DMS53 treated with DMSO at 0.1 percent for 48 hours (cell line): ENCODE results near the gene POLR1H.
"Not testable (repeated sequence)": the region's sequence is repeated elsewhere in the genome, so short reads cannot be mapped to it uniquely, and the experiment has no call there.

Experiments
- DNase-seq: peaks from one replicate; lab custom pipeline; 2025; ENCODE audit not compliant: unreplicated experiment; lab: John Stamatoyannopoulos, UW

POLR1H gene, protein sequence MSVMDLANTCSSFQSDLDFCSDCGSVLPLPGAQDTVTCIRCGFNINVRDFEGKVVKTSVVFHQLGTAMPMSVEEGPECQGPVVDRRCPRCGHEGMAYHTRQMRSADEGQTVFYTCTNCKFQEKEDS

DNA sequence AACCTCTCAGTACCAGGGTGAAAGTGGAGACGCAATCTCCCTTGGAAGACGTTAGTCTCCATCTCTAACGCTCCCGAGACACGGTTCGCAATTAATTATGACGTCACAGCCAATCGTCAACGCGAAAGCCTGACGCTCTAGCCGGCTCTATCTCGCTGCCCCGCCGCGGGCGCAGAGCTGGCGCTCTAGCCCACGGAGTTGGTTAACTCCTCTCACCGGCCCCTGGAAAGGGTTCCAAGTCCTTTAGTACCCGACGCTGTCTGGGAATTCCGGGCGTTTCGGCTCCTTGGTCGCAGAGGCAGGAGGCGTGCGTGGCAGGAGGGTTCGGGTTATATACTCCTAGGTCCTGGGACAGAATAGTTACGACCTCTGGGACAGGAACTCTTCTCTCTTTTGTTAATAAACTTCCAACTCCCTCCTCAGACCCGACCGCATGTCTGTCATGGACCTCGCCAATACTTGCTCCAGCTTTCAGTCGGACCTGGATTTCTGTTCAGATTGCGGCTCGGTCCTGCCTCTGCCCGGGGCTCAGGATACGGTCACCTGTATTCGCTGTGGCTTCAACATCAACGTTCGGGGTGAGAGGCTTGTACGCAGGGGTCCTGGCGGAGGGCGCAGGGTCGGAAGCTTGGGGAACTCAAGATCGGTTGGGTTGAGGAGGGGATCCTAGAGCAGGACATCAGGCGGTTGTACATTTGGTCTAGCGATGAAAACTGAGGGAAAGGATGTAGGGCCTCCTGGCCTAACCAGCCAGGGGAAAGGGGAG lies at the start of gene POLR1H:
POLR1H (plus strand) TSS at position 174 of the 766 bp plus-strand sequence; CDS start at position 434, 260 bp downstream.
- DNase-seq: peak; percentile 91

DNA sequence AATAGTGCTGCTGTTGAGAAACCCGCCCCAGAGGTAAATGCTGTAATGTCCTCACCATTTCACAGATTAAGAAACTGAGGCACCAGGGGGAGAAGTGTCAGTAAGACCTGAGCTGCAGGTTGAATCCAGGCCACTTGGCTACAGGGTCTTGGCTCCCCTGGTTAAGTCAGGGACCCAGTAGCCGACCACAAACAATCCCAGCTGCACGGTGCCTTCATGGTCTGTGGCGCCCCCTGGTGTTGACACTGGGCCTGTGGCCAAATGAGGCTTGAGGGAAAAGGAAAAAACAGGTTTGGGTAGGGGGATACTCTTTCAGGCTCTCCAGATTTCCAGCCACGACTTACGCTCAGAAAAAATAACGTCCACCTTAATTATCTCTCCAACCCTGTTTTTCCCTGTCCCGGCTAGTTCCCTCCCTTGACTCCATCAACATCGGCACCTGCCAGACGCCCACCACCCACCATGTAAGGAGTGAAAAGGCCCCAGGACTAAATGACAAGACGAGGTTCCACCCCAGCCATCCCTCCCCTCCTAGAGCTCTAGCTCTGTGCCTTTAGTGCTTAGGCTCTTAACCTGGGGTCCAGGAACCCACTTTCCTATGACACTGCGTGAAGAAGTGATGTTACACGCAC lies 47.7 kb upstream of the POLR1H start:
- DNase-seq: peak; percentile 12

GRCh38 chr6:30019819-30020218 lies 41.2 kb upstream of the POLR1H start:
- DNase-seq: no peak

- DNase-seq: no peak
These were observed 40.4 kb upstream of the POLR1H start for GRCh38 chr6:30020626-30021025.

DNA sequence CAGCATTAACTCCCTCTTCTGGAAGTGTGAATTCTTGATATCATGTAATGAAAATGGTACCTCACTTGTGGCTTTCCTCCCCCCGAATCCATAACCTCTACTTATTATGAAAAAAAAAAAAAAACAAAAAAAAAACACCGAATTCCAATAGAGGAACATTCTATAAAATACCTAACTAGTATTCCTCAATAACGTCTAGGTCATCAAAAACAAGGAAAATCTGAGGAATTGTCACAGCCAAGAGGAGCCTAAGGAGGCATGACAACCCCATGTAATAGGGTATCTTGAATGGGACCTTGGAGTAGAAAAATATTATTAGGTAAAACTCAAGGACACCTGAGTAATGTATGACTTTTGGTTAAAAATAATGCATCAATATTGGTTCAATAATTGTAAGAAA lies 38.9 kb upstream of the POLR1H start:
- DNase-seq: no peak

DNA sequence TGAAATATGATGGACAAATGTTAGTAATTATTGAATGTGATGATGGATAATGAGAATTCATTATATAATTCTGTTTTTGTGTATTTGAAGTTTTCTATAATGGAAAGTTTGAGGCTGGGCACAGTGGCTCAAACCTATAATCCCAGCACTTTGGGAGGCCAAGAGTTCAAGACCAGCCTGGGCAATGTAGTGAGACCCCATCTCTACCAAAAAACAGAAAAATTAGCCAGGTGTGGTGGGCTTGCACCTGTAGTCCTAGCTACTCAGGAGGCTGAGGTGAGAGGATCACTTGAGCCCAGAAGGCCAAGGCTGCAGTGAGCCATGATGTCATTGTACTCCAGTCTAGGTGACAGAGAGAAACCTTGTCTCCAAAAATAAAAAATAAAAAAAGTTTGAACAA lies 38.4 kb upstream of the POLR1H start:
- DNase-seq: not testable (repeated sequence)

DNA sequence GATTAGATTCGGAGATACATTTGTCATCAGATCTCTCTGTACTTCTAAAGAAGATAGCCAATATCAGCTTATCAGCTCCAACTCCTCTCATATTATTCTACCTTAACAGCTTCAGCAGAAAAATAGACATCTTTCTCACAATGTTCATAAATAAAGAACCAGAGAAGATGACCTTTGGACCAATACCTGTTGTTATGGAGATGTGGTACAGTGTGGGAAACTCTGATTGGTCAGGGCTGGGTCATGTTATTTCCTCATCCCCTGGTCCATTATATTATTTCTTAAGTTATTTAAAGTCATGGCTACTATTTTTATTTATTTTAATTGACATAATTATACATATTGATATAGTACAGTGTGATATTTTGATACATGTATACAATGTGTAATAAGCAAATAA lies 35.9 kb upstream of the POLR1H start:
- DNase-seq: peak; percentile 11

DNA sequence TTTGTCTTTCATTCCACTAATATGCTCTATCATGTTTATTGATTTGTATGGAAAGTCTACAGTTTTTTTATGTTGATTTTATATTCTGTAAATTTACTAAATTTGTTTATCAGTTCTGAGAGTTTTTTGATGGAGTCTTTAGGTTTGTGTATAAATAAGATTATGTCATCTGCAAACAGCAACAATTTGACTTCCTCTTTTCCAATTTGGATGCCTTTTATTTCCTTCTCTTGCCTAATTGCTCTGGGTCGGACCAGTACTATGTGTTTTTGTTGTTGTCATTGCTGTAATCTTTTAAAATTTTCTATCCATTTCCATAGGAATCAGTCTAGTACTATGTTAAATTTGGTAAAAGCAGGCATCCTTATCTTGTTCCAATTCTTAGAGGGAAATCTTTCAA lies 31.5 kb upstream of the POLR1H start:
- no peak for DNase-seq

DNA sequence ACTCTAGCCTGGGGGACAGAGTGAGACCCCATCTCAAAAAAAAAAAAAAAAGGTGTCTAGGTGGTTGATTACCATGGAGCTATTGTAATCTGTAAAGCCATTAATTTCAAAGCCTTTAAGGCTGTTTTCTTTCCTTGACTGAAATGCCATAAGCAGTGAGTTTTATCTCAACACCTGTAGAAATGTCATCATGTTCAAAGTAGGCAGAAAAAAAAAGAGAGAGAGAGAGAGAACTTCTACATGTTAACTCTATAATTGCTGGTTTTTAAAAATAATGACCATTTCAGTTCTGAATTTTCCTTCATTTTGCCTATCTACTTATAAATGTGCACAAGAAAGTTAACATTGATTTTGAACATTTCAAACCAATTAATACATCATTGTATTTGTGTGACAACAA lies 29.7 kb upstream of the POLR1H start:
- DNase-seq: no peak

DNA sequence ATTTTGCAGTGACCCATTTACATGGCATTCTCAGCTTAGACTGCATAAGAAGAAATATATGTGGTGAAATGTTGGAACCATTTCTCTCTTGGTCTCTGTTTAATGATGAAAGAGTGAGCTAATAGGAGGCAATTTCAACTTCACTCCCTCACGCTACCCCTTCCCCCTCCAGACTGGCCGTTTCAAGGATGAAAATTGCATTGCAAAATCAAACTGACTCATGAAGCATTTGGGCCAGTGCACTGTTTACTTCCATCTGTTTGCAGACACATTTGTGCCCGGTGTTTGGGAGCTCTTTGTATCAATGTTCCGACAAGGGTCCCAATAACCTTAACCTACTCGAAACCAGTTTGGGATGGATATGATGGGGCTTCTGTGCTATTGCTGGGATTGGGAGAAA lies 27.6 kb upstream of the POLR1H start:
- not testable (repeated sequence) for DNase-seq

DNA sequence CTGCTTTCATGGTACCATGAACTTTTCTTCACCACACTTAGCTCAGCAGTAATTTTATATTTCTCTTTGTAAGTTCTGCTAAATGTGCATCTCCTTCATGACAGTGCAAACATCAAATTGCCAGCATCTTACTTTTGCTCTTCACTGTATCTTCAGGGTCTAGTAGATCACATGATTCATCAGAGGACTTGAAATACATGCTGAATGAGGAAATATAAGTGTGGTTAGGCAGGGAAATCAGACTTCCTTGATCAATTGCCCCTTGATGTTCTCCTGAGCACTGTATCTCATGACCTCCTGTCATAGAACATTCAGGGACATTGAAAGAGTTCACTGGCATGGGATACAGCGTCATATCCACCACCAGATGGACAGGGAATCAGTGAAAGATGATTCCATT lies 25.3 kb upstream of the POLR1H start:
- no peak for DNase-seq

GRCh38 chr6:30037182-30037788 lies 23.8 kb upstream of the POLR1H start:
- DNase-seq: no peak

DNA sequence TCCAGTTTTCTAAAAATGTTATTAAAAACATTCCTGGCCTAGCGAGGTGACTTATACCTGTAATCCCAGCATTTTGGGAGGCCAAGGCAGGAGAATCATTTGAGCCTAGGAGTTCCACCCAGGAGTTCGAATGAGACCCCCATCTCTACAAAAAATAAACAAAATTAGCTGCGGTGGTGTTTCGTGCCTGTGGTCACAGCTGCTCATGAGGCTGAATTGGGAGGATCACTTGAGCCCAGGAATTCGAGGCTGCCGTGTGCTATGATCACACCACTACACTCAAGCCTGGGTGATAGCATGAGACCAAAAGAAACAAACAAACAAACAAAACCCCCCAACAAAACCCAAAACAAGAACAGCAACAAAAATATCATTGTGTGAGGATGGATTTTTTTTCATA lies 19.8 kb upstream of the POLR1H start:
- DNase-seq: no peak

- no peak for DNase-seq
These were observed 19.2 kb upstream of the POLR1H start for GRCh38 chr6:30041821-30042220.

DNA sequence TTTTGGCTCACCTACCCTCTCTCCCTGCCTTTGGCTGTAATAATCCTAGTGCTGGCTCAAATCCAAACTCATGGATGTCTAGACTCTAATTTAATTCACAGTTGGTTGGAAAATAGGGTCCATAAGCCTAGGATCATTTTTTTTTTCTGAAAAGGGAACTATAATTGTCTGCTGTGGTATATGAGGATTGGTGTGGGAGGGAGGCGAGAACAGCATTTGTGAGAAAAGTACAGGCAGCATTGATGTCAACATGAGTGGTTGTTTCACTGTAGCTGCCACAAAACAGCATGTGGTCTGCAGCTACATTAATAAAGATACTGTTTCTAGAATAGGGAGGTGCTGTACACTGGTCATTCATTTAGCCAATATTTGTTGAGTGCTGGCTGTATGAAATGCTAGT lies 18.6 kb upstream of the POLR1H start:
- no peak for DNase-seq

- DNase-seq: no peak
These were observed 18.2 kb upstream of the POLR1H start for GRCh38 chr6:30042914-30043313.

GRCh38 chr6:30043744-30044143 lies 17.3 kb upstream of the POLR1H start:
- no peak for DNase-seq

GRCh38 chr6:30044630-30045029 lies 16.4 kb upstream of the POLR1H start:
- no peak for DNase-seq

DNA sequence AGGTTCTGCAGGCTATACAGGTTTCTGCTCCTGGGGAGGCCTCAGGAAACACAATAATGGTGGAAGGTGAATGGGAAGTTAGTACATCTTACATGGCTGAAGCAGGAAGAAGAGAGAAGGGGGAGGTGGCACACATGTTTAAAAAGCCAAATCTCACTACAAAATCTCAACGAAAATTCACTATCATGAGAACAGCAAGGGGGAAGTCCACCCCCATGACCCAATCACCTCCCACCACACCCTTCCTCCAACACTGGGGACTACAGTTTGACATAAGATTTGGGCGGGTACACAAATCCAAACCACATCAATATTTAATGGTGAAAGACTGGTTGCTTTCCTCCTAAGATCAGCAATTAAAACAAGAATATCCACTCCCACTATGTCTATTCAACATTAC lies 13.8 kb upstream of the POLR1H start:
- DNase-seq: no peak

GRCh38 chr6:30053682-30054081 lies 7.4 kb upstream of the POLR1H start:
- no peak for DNase-seq

GRCh38 chr6:30055513-30055912 lies 5.6 kb upstream of the POLR1H start:
- no peak for DNase-seq

DNA sequence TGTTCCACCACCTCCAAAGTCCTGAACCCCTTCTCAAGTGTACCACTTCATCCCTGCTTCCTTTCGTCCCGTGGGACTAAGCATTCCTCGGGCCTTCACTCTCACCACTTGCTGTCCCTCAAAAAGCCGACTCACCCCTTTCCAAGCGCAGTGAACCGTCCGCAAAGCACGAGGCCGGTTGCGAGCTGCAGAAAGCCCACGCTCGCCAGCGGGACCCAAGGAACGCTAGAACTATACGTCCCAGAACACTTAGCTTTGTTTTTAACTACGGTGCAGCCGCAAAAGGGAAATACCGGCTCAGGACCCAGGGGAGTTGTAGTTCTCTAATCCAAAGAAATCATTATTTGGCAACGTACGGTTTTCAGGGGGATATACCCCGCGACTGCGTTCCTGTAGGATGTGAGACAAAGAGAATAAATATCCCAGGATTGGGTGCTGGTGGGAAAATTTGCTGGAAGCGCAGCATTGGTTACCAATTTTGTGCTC lies 416 bp upstream of the POLR1H start:
- no peak for DNase-seq
